WERI-Rb-1 (cell line): ENCODE measurements around the gene GDPD3.

Source experiments
- DNase-seq: peaks from one replicate; pipeline ENCODE4 v3.0.0-alpha.2; 2020
- H3K27ac ChIP-seq: fragments of 250-450 bp; sonication (Bioruptor Pico); 2 replicates; pipeline ENCODE4 v1.5.1; 2020; ENCODE audit warnings: mild to moderate bottlenecking, moderate library complexity
- H3K27me3 ChIP-seq: fragments of 250-450 bp; sonication (Bioruptor Pico); 2 replicates; pipeline ENCODE4 v1.5.1; 2021; ENCODE audit warnings: mild to moderate bottlenecking, low read depth, moderate library complexity; ENCODE audit not compliant: insufficient read depth, severe bottlenecking
- H3K36me3 ChIP-seq: fragments of 250-450 bp; sonication (Bioruptor Pico); 2 replicates; pipeline ENCODE4 v1.5.1; 2020; ENCODE audit warnings: mild to moderate bottlenecking, moderate library complexity
- H3K4me3 ChIP-seq: 2 replicates; pipeline ENCODE4 v1.5.1; 2011; ENCODE audit warnings: low read depth, mild to moderate bottlenecking, control low read depth, low read length
- H3K9me3 ChIP-seq: fragments of 250-450 bp; sonication (Bioruptor Pico); 2 replicates; pipeline ENCODE4 v1.5.1; 2021; ENCODE audit warnings: mild to moderate bottlenecking, moderate library complexity; ENCODE audit not compliant: severe bottlenecking
- TF ChIP-seq, protein P1 (sequence below): IDR thresholded peaks from 2 replicates; pipeline ENCODE4 v1.5.1; 2011; ENCODE audit warnings: low read depth, mild to moderate bottlenecking, control low read depth, inconsistent platforms, low read length

Gene GDPD3

DNA sequence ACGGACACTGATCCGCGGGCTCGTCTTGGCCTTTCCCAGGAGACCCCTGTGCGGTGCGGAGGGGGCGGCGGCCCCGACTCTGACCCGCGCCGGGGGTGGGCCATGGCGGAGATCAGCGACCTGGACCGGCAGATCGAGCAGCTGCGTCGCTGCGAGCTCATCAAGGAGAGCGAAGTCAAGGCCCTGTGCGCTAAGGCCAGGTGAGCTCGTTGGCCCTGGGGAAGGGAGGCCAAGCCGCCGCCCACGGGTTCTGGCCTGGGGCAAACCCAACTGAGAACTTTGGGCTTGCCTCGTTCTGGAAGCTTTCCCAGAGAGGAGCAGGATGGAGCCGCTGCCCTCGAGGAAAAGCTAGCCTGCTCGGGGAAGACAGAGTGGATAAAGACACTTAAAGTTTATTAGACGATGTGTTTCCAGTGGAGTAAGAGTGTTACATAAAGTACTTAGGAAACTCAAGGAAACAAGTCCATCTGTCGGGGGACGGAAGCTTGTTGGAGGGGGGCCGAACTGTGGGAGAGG is 37.0 kb downstream of the GDPD3 start:
- peaks cover 67% of the 10 kb centered on the region for H3K36me3 ChIP-seq
- no peak for DNase-seq
- peak overlapping the region; percentile 60 for H3K27ac ChIP-seq

DNA sequence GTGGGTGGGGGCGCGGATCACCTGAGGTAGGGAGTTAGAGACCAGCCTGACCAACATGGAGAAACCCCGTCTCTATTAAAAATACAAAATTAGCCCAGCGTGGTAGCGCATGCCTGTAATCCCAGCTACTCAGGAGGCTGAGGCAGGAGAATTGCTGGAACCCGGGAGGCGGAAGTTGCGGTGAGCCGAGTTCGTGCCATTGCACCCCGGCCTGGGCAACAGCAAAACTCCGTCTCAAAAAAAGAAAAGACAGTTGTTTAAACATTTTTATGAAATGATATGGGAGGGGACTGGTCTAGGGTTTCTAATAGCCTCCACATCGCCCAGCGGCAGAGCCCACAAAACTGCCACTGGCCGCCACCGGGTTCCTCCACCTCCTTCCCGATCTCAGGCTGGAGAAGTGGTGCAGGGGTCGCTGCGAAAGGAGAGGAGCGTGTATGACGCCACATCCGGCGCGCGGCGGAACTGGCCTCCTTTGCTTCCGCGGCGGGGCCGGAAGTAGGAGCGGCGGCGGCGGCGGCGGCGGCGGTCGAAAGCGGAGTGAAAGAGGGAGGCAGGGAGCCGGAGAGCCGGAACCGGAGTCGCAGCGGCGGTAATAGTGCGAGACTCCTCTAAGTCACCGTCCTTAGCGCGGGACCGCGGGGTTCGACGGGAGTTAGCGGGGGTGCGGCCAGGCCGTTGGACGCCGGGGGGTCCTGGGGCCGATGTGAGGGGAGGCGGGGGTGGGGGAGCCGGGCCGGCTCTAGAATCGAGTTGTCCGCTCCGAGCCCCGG is 37.6 kb downstream of the GDPD3 start, which contains the start of gene PPP4C:
Gene PPP4C (plus strand): TSS at position 492 of the 773 bp plus-strand sequence. CDS start 384 bp downstream, outside the sequence.
- peak within 1 kb of the TSS; percentile 81 for H3K4me3 ChIP-seq
- TF ChIP-seq, protein P1, sequence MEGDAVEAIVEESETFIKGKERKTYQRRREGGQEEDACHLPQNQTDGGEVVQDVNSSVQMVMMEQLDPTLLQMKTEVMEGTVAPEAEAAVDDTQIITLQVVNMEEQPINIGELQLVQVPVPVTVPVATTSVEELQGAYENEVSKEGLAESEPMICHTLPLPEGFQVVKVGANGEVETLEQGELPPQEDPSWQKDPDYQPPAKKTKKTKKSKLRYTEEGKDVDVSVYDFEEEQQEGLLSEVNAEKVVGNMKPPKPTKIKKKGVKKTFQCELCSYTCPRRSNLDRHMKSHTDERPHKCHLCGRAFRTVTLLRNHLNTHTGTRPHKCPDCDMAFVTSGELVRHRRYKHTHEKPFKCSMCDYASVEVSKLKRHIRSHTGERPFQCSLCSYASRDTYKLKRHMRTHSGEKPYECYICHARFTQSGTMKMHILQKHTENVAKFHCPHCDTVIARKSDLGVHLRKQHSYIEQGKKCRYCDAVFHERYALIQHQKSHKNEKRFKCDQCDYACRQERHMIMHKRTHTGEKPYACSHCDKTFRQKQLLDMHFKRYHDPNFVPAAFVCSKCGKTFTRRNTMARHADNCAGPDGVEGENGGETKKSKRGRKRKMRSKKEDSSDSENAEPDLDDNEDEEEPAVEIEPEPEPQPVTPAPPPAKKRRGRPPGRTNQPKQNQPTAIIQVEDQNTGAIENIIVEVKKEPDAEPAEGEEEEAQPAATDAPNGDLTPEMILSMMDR = peak; percentile 2; the same call in 1 of the 2 replicates
- peak within 1 kb of the TSS; percentile 60 for H3K27ac ChIP-seq
- no peaks in the 10 kb centered on the region for H3K9me3 ChIP-seq
- H3K36me3 ChIP-seq = peaks cover 67% of the 10 kb centered on the region
- H3K27me3 ChIP-seq = no peaks in the 10 kb centered on the region
- peak; percentile 86 for DNase-seq

More for the DNA sequence above, 37.0 kb downstream of the GDPD3 start:
- no peaks in the 10 kb centered on the region for H3K27me3 ChIP-seq
- TF ChIP-seq, protein P1 = no peak
- H3K4me3 ChIP-seq = peak overlapping the region; percentile 81
- H3K9me3 ChIP-seq = no peaks in the 10 kb centered on the region

DNA sequence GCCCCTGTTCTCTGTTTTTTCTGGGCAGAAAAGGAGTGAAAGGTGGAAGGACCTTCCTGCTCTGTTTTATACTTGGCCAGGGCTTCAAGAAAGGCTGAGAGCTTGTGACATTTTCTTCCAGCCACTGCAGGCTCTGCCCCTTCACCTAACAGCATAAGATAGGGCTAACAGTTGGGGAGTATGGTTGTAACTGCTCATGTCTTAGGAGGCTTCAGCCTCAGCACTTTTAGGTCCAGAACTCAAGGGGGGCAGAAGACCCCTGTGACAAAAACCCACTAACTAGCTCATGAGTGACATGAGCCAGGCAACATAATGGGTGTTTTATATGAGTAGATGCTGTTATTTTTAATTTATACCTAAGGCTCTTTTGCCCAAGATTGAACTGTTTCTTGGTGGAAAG is 42.8 kb downstream of the GDPD3 start:
- H3K36me3 ChIP-seq = peaks cover 86% of the 10 kb centered on the region
- TF ChIP-seq, protein P1 = no peak

DNA sequence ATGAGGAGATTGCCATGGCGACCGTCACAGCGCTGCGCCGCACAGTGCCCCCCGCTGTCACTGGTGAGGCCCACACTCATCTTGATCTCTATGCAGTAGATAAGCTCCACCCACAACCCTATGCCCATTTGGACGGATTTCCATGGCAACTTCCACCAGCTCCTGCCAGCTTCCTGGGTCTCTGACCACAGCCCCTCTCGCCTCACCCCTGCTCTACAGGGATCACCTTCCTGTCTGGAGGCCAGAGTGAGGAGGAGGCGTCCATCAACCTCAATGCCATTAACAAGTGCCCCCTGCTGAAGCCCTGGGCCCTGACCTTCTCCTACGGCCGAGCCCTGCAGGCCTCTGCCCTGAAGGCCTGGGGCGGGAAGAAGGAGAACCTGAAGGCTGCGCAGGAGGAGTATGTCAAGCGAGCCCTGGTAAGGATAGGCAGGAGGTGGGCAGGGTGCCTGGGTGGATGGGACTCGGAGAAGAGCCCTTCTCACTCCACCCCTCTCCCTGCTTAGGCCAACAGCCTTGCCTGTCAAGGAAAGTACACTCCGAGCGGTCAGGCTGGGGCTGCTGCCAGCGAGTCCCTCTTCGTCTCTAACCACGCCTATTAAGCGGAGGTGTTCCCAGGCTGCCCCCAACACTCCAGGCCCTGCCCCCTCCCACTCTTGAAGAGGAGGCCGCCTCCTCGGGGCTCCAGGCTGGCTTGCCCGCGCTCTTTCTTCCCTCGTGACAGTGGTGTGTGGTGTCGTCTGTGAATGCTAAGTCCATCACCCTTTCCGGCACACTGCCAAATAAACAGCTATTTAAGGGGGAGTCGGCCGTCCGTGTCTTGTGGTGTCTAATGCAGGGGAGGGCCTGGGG is 43.5 kb downstream of the GDPD3 start:
- Histone ChIP-seq H3K36me3 (peaks cover 89% of the 10 kb centered on the region), H3K27me3 (no peaks in the 10 kb centered on the region), H3K4me3 (no peak overlapping the region), H3K27ac (no peak overlapping the region), H3K9me3 (no peaks in the 10 kb centered on the region)
- DNase-seq = no peak
- TF ChIP-seq, protein P1 = no peak

More for the DNA sequence above, 42.8 kb downstream of the GDPD3 start:
- no peak overlapping the region for H3K27ac ChIP-seq
- DNase-seq = no peak
- H3K9me3 ChIP-seq = no peaks in the 10 kb centered on the region
- H3K4me3 ChIP-seq = no peak overlapping the region
- H3K27me3 ChIP-seq = no peaks in the 10 kb centered on the region

GRCh38 chr16:30068750-30069610 is 44.4 kb downstream of the GDPD3 start:
- no peak for DNase-seq
- no peaks in the 10 kb centered on the region for H3K27me3 ChIP-seq
- TF ChIP-seq, protein P1 = peak; percentile 60
- no peaks in the 10 kb centered on the region for H3K9me3 ChIP-seq
- H3K36me3 ChIP-seq = peaks cover 87% of the 10 kb centered on the region
- H3K4me3 ChIP-seq = no peak overlapping the region
- no peak overlapping the region for H3K27ac ChIP-seq
